Activated CD4-positive, alpha-beta T cell treated with anti-CD3 and anti-CD28 coated beads for 36 hours (primary cell): Measurements from ENCODE around the gene FAM187B. TPM values are rescaled to one million over a fixed set of nuclear protein-coding genes. Genes with fewer than 3 reads are reported as not detected.

Experiments
- ATAC-seq: fragments of 200-7000 bp; cut with Tn5 transposase; one replicate; pipeline ENCODE4 v1.10.0; 2021; ENCODE audit warnings: mild to moderate bottlenecking, moderate library complexity
- CTCF ChIA-PET: fragments of 350-600 bp; sonication (Branson Sonifier 250); formaldehyde crosslinking; loops from one replicate; lab custom pipeline; 2021; ENCODE audit warnings: antibody characterized with exemption; lab: Charles Lee
- POLR2A ChIA-PET: fragments of 350-600 bp; sonication (Branson Sonifier 250); formaldehyde crosslinking; loops from one replicate; lab custom pipeline; 2021; ENCODE audit warnings: antibody characterized with exemption, inconsistent platforms; lab: Charles Lee
- DNase-seq: peaks from one replicate; pipeline ENCODE4 v3.0.0-alpha.2; 2020
- H3K27ac Mint-ChIP-seq: one replicate; pipeline ENCODE4 v1.8.0; 2021; ENCODE audit warnings: mixed read lengths
- H3K27me3 Mint-ChIP-seq: one replicate; pipeline ENCODE4 v1.8.0; 2021; ENCODE audit warnings: mixed read lengths
- H3K36me3 Mint-ChIP-seq: one replicate; pipeline ENCODE4 v1.8.0; 2021; ENCODE audit warnings: low read depth, mixed read lengths
- H3K4me1 Mint-ChIP-seq: one replicate; pipeline ENCODE4 v1.8.0; 2021; ENCODE audit warnings: mixed read lengths
- H3K4me3 Mint-ChIP-seq: one replicate; pipeline ENCODE4 v1.8.0; 2021; ENCODE audit warnings: mild to moderate bottlenecking, moderate library complexity, mixed read lengths
- H3K9me3 Mint-ChIP-seq: one replicate; pipeline ENCODE4 v1.8.0; 2021; ENCODE audit warnings: low read depth, mixed read lengths
- intact Hi-C, 2 experiments: fragments of 100-400 bp; cut with DNase I in 1 of 2; cut with micrococcal nuclease in 1 of 2; formaldehyde crosslinking; loops; one replicate each; pipeline versions ENCODE4 v1.14.2 to v1.15.1; 2022 to 2024; cut with DNase I, micrococcal nuclease
- total RNA-seq, 2 experiments: library from RNA; stranded (reverse); gene quantifications; one replicate each; pipeline ENCODE4 v1.2.3, GENCODE V29; 2021

FAM187B gene
- total RNA-seq, 2 experiments from 2014 or later, result not detected

GRCh38 chr19:35216833-35217648 is 11.5 kb downstream of the FAM187B start:
- H3K4me1 Mint-ChIP-seq, result peaks cover 49% of the 10 kb centered on the region
- ChIA-PET CTCF (interaction anchor here (0.7 to 1.5 kb wide), 3 partner anchors 14 to 151 kb away, joined by 4 to 5 read pairs (median 5); no protein-coding TSS in a partner anchor), POLR2A (no interaction called here)
- ATAC-seq (peak; percentile 10), DNase-seq (peak; percentile 71)
- peaks cover 15% of the 10 kb centered on the region for H3K9me3 Mint-ChIP-seq
- H3K4me3 Mint-ChIP-seq, result no peak overlapping the region
- no peaks in the 10 kb centered on the region for H3K27me3 Mint-ChIP-seq
- intact Hi-C loops, result loop anchor here in 1 of 2 experiments (1.0 kb wide), 1 partner anchor 173 kb away; no protein-coding TSS in a partner anchor
- H3K27ac Mint-ChIP-seq, result peak overlapping the region; percentile 78
- peaks cover 1% of the 10 kb centered on the region for H3K36me3 Mint-ChIP-seq

- CTCF ChIA-PET, result interaction anchor here (0.6 to 1.5 kb wide), 4 partner anchors 17 to 539 kb away, joined by 3 to 5 read pairs (median 4); partner anchors contain the start of gene ZNF302
Observed at GRCh38 chr19:35216016-35216832, 12.3 kb downstream of the FAM187B start.

GRCh38 chr19:35214766-35215422 is 13.6 kb downstream of the FAM187B start:
- peaks cover 15% of the 10 kb centered on the region for H3K9me3 Mint-ChIP-seq
- peak overlapping the region; percentile 96 for H3K27ac Mint-ChIP-seq
- ChIA-PET CTCF (interaction anchor here (1.3 to 1.5 kb wide), 2 partner anchors 73 to 148 kb away, joined by 4 to 5 read pairs; no protein-coding TSS in a partner anchor), POLR2A (interaction anchor here (0.9 kb wide), 1 partner anchor 20 kb away, joined by 3 read pairs; no protein-coding TSS in a partner anchor)
- H3K27me3 Mint-ChIP-seq, result no peaks in the 10 kb centered on the region
- intact Hi-C loops, result loop anchor here (1.0 to 5.0 kb wide), 8 partner anchors 52 to 538 kb away; partner anchors contain the start of genes SCGB2B2 (in 1 of the 2), USF2 (in 1 of the 2) and ZNF302 (in 1 of the 2)
- peaks cover 1% of the 10 kb centered on the region for H3K36me3 Mint-ChIP-seq
- no peak overlapping the region for H3K4me3 Mint-ChIP-seq
- ATAC-seq (no peak), DNase-seq (peak; percentile 1)
- H3K4me1 Mint-ChIP-seq, result peaks cover 59% of the 10 kb centered on the region

More at GRCh38 chr19:35216016-35216832, 12.3 kb downstream of the FAM187B start:
- Mint-ChIP-seq H3K36me3 (peaks cover 1% of the 10 kb centered on the region), H3K27me3 (no peaks in the 10 kb centered on the region), H3K4me1 (peaks cover 56% of the 10 kb centered on the region), H3K27ac (peak overlapping the region; percentile 78), H3K4me3 (no peak overlapping the region), H3K9me3 (peaks cover 15% of the 10 kb centered on the region)
- POLR2A ChIA-PET, result no interaction called here
- ATAC-seq (no peak), DNase-seq (no peak)
- intact Hi-C loops, result no loop called here

GRCh38 chr19:35213663-35214632 is 14.6 kb downstream of the FAM187B start:
- ChIA-PET POLR2A (interaction anchor here (0.9 to 1.6 kb wide), 2 partner anchors 11 to 21 kb away, joined by 3 to 4 read pairs; no protein-coding TSS in a partner anchor), CTCF (interaction anchor here (0.9 to 1.3 kb wide), 2 partner anchors 15 to 72 kb away, joined by 3 to 4 read pairs; no protein-coding TSS in a partner anchor)
- intact Hi-C loops, result loop anchor here (1.0 to 5.0 kb wide), 10 partner anchors 53 to 537 kb away; partner anchors contain the start of genes FFAR1 (in 2 of the 2), SCGB2B2 (in 1 of the 2), USF2 (in 1 of the 2) and ZNF302 (in 1 of the 2)
- Mint-ChIP-seq H3K9me3 (peaks cover 9% of the 10 kb centered on the region), H3K27me3 (no peaks in the 10 kb centered on the region), H3K4me1 (peaks cover 65% of the 10 kb centered on the region), H3K4me3 (peak overlapping the region; percentile 41), H3K27ac (peak overlapping the region; percentile 96), H3K36me3 (peaks cover 1% of the 10 kb centered on the region)
- DNase-seq (peak; percentile 88), ATAC-seq (peak; percentile 67)

GRCh38 chr19:35212241-35212640 is 16.3 kb downstream of the FAM187B start:
- Mint-ChIP-seq H3K4me1 (peaks cover 76% of the 10 kb centered on the region), H3K9me3 (peaks cover 2% of the 10 kb centered on the region), H3K4me3 (peak overlapping the region; percentile 25), H3K36me3 (no peaks in the 10 kb centered on the region), H3K27ac (peak overlapping the region; percentile 96), H3K27me3 (no peaks in the 10 kb centered on the region)
- ATAC-seq, result no peak
- intact Hi-C loops, result loop anchor here (1.0 to 5.0 kb wide), 6 partner anchors 55 to 535 kb away; partner anchors contain the start of genes SCGB2B2 (in 1 of the 2), USF2 (in 1 of the 2) and ZNF302 (in 1 of the 2)
- CTCF ChIA-PET, result interaction anchor here (1.1 kb wide), 1 partner anchor 59 kb away, joined by 3 read pairs; no protein-coding TSS in a partner anchor
- POLR2A ChIA-PET, result no interaction called here
- peak; percentile 12 for DNase-seq

GRCh38 chr19:35211545-35212230 is 16.9 kb downstream of the FAM187B start:
- H3K4me1 Mint-ChIP-seq, result peaks cover 81% of the 10 kb centered on the region
- ChIA-PET POLR2A (no interaction called here), CTCF (interaction anchor here (0.6 to 1.2 kb wide), 3 partner anchors 24 to 62 kb away, joined by 3 read pairs; no protein-coding TSS in a partner anchor)
- H3K4me3 Mint-ChIP-seq, result peak overlapping the region; percentile 25
- DNase-seq (peak; percentile 71), ATAC-seq (peak; percentile 31)
- intact Hi-C loops, result loop anchor here (1.0 to 5.0 kb wide), 6 partner anchors 56 to 534 kb away; partner anchors contain the start of genes SCGB2B2 (in 1 of the 2), USF2 (in 1 of the 2) and ZNF302 (in 1 of the 2)
- peaks cover 2% of the 10 kb centered on the region for H3K36me3 Mint-ChIP-seq
- H3K27ac Mint-ChIP-seq, result peak overlapping the region; percentile 96
- no peaks in the 10 kb centered on the region for H3K27me3 Mint-ChIP-seq
- peaks cover 2% of the 10 kb centered on the region for H3K9me3 Mint-ChIP-seq

- peak; percentile 2 for DNase-seq
- CTCF ChIA-PET, result no interaction called here
- H3K27me3 Mint-ChIP-seq, result no peaks in the 10 kb centered on the region
- H3K4me1 Mint-ChIP-seq, result peaks cover 83% of the 10 kb centered on the region
- H3K27ac Mint-ChIP-seq, result peak overlapping the region; percentile 43
- POLR2A ChIA-PET, result no interaction called here
- intact Hi-C loops, result loop anchor here (5.0 kb wide), 4 partner anchors 58 to 532 kb away; partner anchors contain the start of genes SCGB2B2 (in 1 of the 2), USF2 (in 1 of the 2) and ZNF302 (in 1 of the 2)
- no peaks in the 10 kb centered on the region for H3K9me3 Mint-ChIP-seq
- no peak for ATAC-seq
- H3K36me3 Mint-ChIP-seq, result peaks cover 2% of the 10 kb centered on the region
- no peak overlapping the region for H3K4me3 Mint-ChIP-seq
Observed at GRCh38 chr19:35209646-35210045, 18.9 kb downstream of the FAM187B start.

- ChIA-PET CTCF (no interaction called here), POLR2A (interaction anchor here (0.7 kb wide), 1 partner anchor 54 kb away, joined by 3 read pairs; the partner anchor contains the start of gene FXYD5)
- no peak overlapping the region for H3K4me3 Mint-ChIP-seq
- intact Hi-C loops, result no loop called here
- H3K27me3 Mint-ChIP-seq, result no peaks in the 10 kb centered on the region
- ATAC-seq (no peak), DNase-seq (no peak)
- H3K27ac Mint-ChIP-seq, result peak overlapping the region; percentile 68
- H3K36me3 Mint-ChIP-seq, result peaks cover 2% of the 10 kb centered on the region
- no peaks in the 10 kb centered on the region for H3K9me3 Mint-ChIP-seq
- peaks cover 82% of the 10 kb centered on the region for H3K4me1 Mint-ChIP-seq
Observed at GRCh38 chr19:35208121-35208520, 20.4 kb downstream of the FAM187B start.

GRCh38 chr19:35207391-35207871 is 21.1 kb downstream of the FAM187B start:
- ATAC-seq (no peak), DNase-seq (no peak)
- H3K27me3 Mint-ChIP-seq, result no peaks in the 10 kb centered on the region
- H3K36me3 Mint-ChIP-seq, result peaks cover 2% of the 10 kb centered on the region
- no peaks in the 10 kb centered on the region for H3K9me3 Mint-ChIP-seq
- H3K27ac Mint-ChIP-seq, result peak overlapping the region; percentile 68
- intact Hi-C loops, result no loop called here
- no peak overlapping the region for H3K4me3 Mint-ChIP-seq
- POLR2A ChIA-PET, result interaction anchor here (0.7 kb wide), 1 partner anchor 53 kb away, joined by 3 read pairs; the partner anchor contains the start of gene FXYD5
- CTCF ChIA-PET, result interaction anchor here (0.7 to 1.4 kb wide), 2 partner anchors 8 to 53 kb away, joined by 3 read pairs; partner anchors contain the start of gene FXYD5
- H3K4me1 Mint-ChIP-seq, result peaks cover 82% of the 10 kb centered on the region
